Endothelial cell of umbilical vein (primary cell): ENCODE results near the gene TNS1. TPM values are rescaled to one million over a fixed set of nuclear protein-coding genes. Genes with fewer than 3 reads are reported as not detected.

Experiments
- BruUV-seq: library from RNA; stranded (reverse); fragments of 400-500 nt; replicated peaks from 2 replicates; lab custom pipeline; 2021; lab: Mats Ljungman, UMichigan
- CTCF ChIA-PET: fragments of 300-600, 350-600 bp; sonication (Branson Sonifier 250); formaldehyde crosslinking; loops from one replicate; lab custom pipeline; 2021; ENCODE audit warnings: antibody characterized with exemption, inconsistent platforms; lab: Charles Lee
- POLR2A ChIA-PET: fragments of 300-600, 350-600 bp; sonication (Branson Sonifier 250); formaldehyde crosslinking; loops from one replicate; lab custom pipeline; 2021; ENCODE audit warnings: antibody characterized with exemption, inconsistent platforms; lab: Charles Lee
- DNase-seq: peaks from one replicate; pipeline ENCODE4 v3.0.0-alpha.2; 2011; ENCODE audit warnings: low read depth, low spot score
- FAIRE-seq: peaks from 2 replicates; lab custom pipeline; 2011; peaks lifted over from hg19 to GRCh38; lab: Jason Lieb, UNC
- H2AFZ ChIP-seq: 2 replicates; pipeline ENCODE4 v1.6.0; 2012; ENCODE audit warnings: low read depth, low read length, control low read depth, inconsistent platforms
- H3K27ac ChIP-seq: 2 replicates; pipeline ENCODE4 v1.5.1; 2011; ENCODE audit warnings: low read depth, mild to moderate bottlenecking, control low read depth, low read length, moderate library complexity; ENCODE audit not compliant: insufficient read depth
- H3K27me3 ChIP-seq, 2 experiments: 2 replicates each; pipeline versions ENCODE4 v1.6.0 to v1.6.1; 2011; ENCODE audit warnings: low read length in 2 of 2, mixed read lengths in 1 of 2; ENCODE audit not compliant: control insufficient read depth in 2 of 2, insufficient read depth in 2 of 2
- H3K36me3 ChIP-seq, 2 experiments: 2 replicates in 1 of 2; 3 replicates in 1 of 2; pipeline ENCODE4 v1.5.1; 2011; ENCODE audit warnings: low read length in 2 of 2, mild to moderate bottlenecking in 1 of 2, moderate library complexity in 1 of 2; ENCODE audit not compliant: control insufficient read depth in 2 of 2, insufficient read depth in 2 of 2; ENCODE audit errors: extremely low read depth in 1 of 2
- H3K4me1 ChIP-seq: 3 replicates; pipeline ENCODE4 v1.5.1; 2011; ENCODE audit warnings: mild to moderate bottlenecking, low read length; ENCODE audit not compliant: control insufficient read depth, insufficient read depth; ENCODE audit errors: extremely low read depth
- H3K4me2 ChIP-seq: 2 replicates; pipeline ENCODE4 v1.6.1; 2011; ENCODE audit warnings: low read length, control low read depth, mixed read lengths; ENCODE audit not compliant: insufficient read depth
- H3K4me3 ChIP-seq, 3 experiments: fragments of 200-600 bp in 1 of 3; sonication (generic), shearing (Covaris generic) in 1 of 3; replicated peaks in 1 of 3; 2 replicates each; pipeline ENCODE4 v1.5.1; 2011 to 2016; ENCODE audit warnings: control low read depth in 3 of 3, low read length in 3 of 3, mild to moderate bottlenecking in 2 of 3, inconsistent platforms in 1 of 3, low read depth in 1 of 3, moderate library complexity in 1 of 3; ENCODE audit not compliant: insufficient read depth in 1 of 3
- H3K79me2 ChIP-seq: 2 replicates; pipeline ENCODE4 v1.6.0; 2012; ENCODE audit warnings: low read length, inconsistent platforms; ENCODE audit not compliant: control insufficient read depth, insufficient read depth
- H3K9ac ChIP-seq: replicated peaks from 2 replicates; pipeline ENCODE3; 2011; ENCODE audit warnings: low read length, control low read depth; ENCODE audit not compliant: insufficient read depth; ENCODE audit errors: extremely low read depth
- H3K9me1 ChIP-seq: replicated peaks from 3 replicates; pipeline ENCODE4 v1.6.0; 2011; ENCODE audit warnings: mild to moderate bottlenecking, low read length; ENCODE audit not compliant: control insufficient read depth, insufficient read depth; ENCODE audit errors: extremely low read depth
- H3K9me3 ChIP-seq: replicated peaks from 2 replicates; pipeline ENCODE4 v1.5.1; 2012; ENCODE audit warnings: low read length, inconsistent platforms; ENCODE audit not compliant: control insufficient read depth, insufficient read depth
- H4K20me1 ChIP-seq: replicated peaks from 2 replicates; pipeline ENCODE3; 2011; ENCODE audit warnings: mild to moderate bottlenecking, low read length; ENCODE audit not compliant: control insufficient read depth, insufficient read depth; ENCODE audit errors: extremely low read depth
- EZH2 ChIP-seq: IDR thresholded peaks from 2 replicates; pipeline ENCODE4 v1.6.1; 2012; ENCODE audit warnings: borderline replicate concordance, low read depth, mild to moderate bottlenecking, moderate library complexity, low read length, inconsistent platforms; ENCODE audit not compliant: severe bottlenecking
- FOS ChIP-seq: IDR thresholded peaks from 2 replicates; pipeline ENCODE4 v1.6.1; 2011; ENCODE audit warnings: mild to moderate bottlenecking, low read length, moderate library complexity, borderline replicate concordance; ENCODE audit not compliant: insufficient read depth
- GATA2 ChIP-seq: IDR thresholded peaks from 2 replicates; pipeline ENCODE4 v1.7.0; 2011; ENCODE audit warnings: low read depth, mild to moderate bottlenecking, moderate library complexity, mixed read lengths, low read length; ENCODE audit not compliant: insufficient read length, insufficient read depth
- JUN ChIP-seq: IDR thresholded peaks from 2 replicates; pipeline ENCODE4 v1.6.1; 2011; ENCODE audit warnings: borderline replicate concordance, low read depth; ENCODE audit not compliant: insufficient read length, insufficient read depth
- MAX ChIP-seq: IDR thresholded peaks from 2 replicates; pipeline ENCODE4 v1.6.1; 2011; ENCODE audit not compliant: insufficient read depth, insufficient read length
- MYC ChIP-seq: IDR thresholded peaks from one replicate; pipeline ENCODE4 v1.6.1; 2011; ENCODE audit warnings: mild to moderate bottlenecking, low read depth, low read length
- POLR2A ChIP-seq: IDR thresholded peaks from 2 replicates; pipeline ENCODE4 v1.6.1; 2012; ENCODE audit warnings: low read depth, mild to moderate bottlenecking, control low read depth, low read length
- dilution Hi-C: fragments of 300-500 bp; cut with MboI; formaldehyde crosslinking; loops from one replicate; pipeline ENCODE4 v1.15.0; 2019; ENCODE audit warnings: low sequenced_read_pairs; ENCODE audit not compliant: extremely low pct_ligation_motif_present
- intact Hi-C: fragments of 100-400 bp; cut with micrococcal nuclease; formaldehyde crosslinking; loops from one replicate; pipeline ENCODE4 v1.10.0; 2022
- polyA plus RNA-seq, 4 experiments: library from polyadenylated mRNA; depleted of rRNA in 3 of 4; stranded (reverse) in 3 of 4; unstranded in 1 of 4; fragments of >200 nt; gene quantifications; 2 replicates each; pipeline versions ENCODE4 v1.2.1 to v1.2.3, GENCODE V29; 2011 to 2012; ENCODE audit warnings: missing spikeins in 1 of 4
- total RNA-seq: library from RNA; stranded (reverse); gene quantifications from 2 replicates; pipeline ENCODE4 v1.2.3, GENCODE V29; 2021
- TF ChIP-seq, protein P1 (sequence below), 2 donors: IDR thresholded peaks; 1 replicate in 1 of 2; 2 replicates in 1 of 2; pipeline ENCODE4 v1.5.1; 2011; ENCODE audit warnings: low read length in 2 of 2, mild to moderate bottlenecking in 2 of 2, moderate library complexity in 2 of 2, control low read depth in 1 of 2, inconsistent platforms in 1 of 2, low read depth in 1 of 2; ENCODE audit not compliant: insufficient read depth in 1 of 2; ENCODE audit errors: extremely low read depth in 1 of 2

Gene TNS1
- total and polyA plus RNA-seq, 2 donors (not counting 3 experiments of a cell fraction or from before 2014, with no cell fraction given), result 11.0 to 52.1 TPM

DNA sequence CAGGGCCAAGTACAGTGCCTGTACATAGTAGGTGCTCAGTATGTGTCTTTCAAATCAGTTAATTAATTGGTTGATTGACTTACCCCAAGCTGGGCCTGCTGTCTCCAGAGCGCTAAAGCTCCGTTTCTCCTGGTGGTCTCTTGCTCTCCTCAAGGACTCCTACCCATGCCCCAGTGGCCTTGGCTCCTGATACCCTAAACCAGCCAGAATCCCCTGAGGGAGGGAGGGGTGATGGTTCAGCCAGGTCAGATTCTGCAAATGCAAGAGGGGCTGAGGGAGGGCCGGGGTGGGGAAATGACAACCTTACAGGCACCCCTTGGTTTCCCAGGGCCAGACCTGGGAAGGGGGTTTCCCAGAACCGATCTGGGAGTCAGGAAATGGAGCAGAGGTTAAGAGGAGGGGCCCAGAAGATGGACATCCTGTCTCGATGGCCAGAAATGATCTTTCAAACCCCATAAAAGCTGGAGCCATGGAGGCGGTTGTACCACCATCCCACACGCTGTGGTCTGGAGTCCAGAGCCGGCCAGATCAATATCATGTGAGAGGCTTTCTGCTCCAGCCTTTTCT is 209.1 kb downstream of the TNS1 start:
- ChIA-PET CTCF (interaction anchor here (4.7 to 10.3 kb wide), 2 partner anchors 8 to 93 kb away, joined by 30 to 269 read pairs; no protein-coding TSS in a partner anchor), POLR2A (no interaction called here)
- no peak for DNase-seq
- Histone ChIP-seq H3K9me1 (no peaks in the 10 kb centered on the region), H4K20me1 (no peaks in the 10 kb centered on the region), H3K27ac (no peak overlapping the region), H3K79me2 (no peaks in the 10 kb centered on the region), H3K36me3 (no peaks in the 10 kb centered on the region), H3K27me3 (no peaks in the 10 kb centered on the region), H3K4me2 (no peak overlapping the region), H3K4me1 (no peaks in the 10 kb centered on the region), H3K9me3 (no peaks in the 10 kb centered on the region), H2AFZ (no peak overlapping the region), H3K4me3 (no peak overlapping the region), H3K9ac (no peak overlapping the region)
- intact Hi-C loops, result no loop called here
- dilution Hi-C loops, result no loop called here
- no peak for TF ChIP-seq MAX
- TF ChIP-seq MYC, result no peak
- no peak for TF ChIP-seq GATA2
- TF ChIP-seq JUN, result no peak
- TF ChIP-seq POLR2A, result no peak
- TF ChIP-seq, protein P1, sequence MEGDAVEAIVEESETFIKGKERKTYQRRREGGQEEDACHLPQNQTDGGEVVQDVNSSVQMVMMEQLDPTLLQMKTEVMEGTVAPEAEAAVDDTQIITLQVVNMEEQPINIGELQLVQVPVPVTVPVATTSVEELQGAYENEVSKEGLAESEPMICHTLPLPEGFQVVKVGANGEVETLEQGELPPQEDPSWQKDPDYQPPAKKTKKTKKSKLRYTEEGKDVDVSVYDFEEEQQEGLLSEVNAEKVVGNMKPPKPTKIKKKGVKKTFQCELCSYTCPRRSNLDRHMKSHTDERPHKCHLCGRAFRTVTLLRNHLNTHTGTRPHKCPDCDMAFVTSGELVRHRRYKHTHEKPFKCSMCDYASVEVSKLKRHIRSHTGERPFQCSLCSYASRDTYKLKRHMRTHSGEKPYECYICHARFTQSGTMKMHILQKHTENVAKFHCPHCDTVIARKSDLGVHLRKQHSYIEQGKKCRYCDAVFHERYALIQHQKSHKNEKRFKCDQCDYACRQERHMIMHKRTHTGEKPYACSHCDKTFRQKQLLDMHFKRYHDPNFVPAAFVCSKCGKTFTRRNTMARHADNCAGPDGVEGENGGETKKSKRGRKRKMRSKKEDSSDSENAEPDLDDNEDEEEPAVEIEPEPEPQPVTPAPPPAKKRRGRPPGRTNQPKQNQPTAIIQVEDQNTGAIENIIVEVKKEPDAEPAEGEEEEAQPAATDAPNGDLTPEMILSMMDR (IDR thresholded peaks at IDR 0.05; ENCODE audit: extremely low read depth in 1 of 2, insufficient read depth in 1 of 2, low read depth in 1 of 2, low read length in 2 of 2), result no peak
- TF ChIP-seq FOS, result no peak
- no peak for TF ChIP-seq EZH2
- BruUV-seq, result no TSS peak
- FAIRE-seq, result no peak
